SKM-1 (cell line): ENCODE results near the gene WDR82.

ENCODE experiments used
- DNase-seq: peaks from one replicate; lab custom pipeline; 2025; ENCODE audit not compliant: unreplicated experiment; lab: John Stamatoyannopoulos, UW

Gene WDR82

DNA sequence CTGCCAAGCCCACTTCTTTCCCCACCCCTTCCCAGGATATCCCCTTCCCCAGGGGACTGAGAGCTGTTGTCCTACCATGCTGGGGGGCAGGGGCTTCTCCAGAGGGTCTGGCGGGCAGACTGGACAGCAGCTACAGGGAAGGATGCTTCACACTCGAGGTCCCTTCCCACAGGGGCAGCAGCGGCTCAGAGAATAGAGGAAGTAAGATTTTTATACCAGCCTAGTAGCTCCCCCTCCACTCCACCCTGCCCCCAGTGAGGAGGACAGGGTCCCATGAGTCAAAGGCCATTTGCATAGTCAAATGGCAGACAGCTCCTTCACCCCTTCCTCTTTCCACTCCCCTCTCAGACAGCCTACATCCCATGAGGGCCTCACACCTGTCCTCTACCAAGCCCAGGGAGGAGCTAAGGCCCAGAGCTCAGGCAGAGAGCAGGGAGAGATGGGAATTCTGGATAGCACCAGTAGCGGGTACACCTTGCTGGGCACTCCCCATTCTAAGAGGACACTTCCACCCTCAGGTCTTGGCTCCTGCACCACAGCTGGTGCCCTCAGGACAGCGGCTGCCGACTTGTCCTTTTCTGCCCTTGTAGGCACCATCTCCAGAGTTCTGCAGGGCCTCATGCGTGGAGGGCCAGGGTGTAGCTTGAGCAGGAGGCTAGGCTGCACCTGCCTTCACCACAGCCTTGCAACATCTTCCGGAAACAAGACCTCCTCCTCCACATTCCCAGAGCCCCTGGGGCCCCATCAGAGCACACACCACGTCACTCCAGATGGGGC, 52.8 kb downstream of the WDR82 start, which contains the start of gene TLR9:
Gene TLR9 (minus strand): TSS at position 194 of the 777 bp plus-strand sequence. CDS start 116 bp downstream, at position 78.
- DNase-seq, result peak; percentile 73

GRCh38 chr3:52223449-52224408, 54.7 kb downstream of the WDR82 start:
- no peak for DNase-seq

DNA sequence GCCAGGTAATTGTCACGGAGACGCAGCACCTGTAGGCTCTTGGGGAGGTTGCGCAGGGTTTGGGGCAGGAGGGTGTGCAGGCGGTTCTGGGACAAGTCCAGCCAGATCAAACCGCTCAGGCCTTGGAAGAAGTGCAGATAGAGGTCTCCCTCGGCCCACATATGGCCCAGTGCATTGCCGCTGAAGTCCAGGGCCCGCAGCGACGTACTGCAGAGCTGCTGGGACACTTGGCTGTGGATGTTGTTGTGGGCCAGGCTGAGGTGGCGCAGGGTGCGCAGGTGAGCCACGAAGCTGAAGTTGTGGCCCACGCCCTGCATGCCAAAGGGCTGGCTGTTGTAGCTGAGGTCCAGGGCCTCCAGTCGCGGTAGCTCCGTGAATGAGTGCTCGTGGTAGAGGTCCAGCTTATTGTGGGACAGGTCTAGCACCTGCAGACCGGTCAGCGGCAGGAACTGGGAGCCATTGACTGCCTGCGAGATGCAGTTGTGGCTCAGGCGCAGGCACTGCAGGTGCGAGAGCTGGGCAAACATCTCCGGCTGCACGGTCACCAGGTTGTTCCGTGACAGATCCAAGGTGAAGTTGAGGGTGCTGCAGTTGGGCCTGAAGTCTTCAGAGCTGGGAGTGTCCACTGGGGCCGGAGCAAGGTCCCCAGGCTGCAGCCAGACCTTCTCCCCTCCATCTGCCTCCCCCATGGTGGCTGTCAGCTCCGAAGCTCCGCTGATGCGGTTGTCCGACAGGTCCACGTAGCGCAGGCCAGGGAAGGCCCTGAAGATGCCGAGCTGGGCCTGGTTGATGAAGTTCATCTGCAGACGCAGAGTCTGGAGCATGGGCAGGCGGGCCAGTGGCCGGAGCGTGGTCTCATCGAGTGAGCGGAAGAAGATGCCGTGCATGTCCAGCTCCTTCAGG, 55.9 kb downstream of the WDR82 start:
- DNase-seq, result no peak

DNA sequence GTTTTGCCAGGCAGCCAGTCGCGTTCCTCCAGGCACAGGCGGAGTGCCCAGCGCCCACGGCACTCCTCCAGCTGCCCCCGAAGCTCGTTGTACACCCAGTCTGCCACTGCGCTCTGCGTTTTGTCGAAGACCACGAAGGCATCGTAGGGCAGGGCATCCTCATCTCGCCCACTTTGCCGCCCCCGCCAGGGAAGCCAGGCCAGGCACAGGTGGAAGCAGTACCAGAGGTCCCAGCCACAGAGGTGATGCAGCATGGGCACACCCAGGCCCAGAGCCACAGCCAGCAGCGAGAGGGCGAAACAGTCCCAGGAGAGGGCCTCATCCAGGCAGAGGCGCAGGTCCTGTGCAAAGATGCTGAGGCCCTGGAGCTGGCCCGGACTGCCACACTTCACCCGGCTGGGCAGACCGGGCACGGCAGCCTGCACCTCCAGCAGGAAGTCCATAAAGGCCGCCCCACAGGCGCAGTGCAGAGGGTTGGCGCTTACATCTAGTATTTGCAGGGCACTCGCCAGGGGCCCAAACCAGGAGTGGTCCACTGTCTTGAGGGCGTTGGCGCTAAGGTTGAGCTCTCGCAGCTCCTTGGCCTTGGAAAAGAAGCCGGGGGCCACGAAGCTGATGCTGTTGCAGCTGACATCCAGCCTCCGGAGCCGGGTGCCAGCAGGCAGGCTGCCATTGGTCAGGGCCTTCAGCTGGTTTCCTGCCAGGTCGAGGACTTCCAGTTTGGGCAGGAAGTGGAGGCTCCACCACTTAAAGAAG, 56.7 kb downstream of the WDR82 start:
- DNase-seq, result no peak

- no peak for DNase-seq
Observed at GRCh38 chr3:52221141-52221562, 57.3 kb downstream of the WDR82 start.

DNA sequence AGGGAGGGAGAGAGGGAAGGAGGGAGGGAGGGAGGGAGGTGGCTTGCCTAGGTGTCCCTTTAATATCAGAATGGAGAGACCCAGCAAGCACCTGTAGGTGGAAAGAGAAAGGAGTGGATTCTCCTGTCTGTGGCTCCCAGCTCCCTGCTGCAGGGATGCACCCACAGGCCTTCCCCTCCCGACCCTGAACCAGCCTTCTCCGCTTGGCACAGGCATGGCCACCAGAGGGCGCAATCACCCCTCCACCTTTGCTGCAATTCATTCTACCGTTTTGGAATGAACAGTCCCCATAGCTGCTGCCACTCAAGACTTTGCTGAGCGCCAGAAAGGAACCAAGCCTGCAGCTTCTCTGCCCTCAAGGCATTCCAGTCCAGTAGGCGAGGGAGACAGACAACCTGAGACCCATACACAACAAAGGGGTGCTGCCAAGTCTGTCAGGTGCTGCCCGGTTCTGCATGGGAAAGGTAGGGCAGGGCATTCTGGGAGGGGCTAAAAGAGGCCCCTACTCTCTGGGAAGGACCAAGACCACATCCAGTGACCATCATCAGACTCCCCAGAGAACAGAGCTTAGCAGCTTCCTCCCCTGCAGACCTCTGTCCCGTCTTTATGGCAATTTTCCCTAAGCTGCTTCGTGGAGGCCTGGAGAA, 57.9 kb downstream of the WDR82 start:
- DNase-seq, result peak; percentile 83

GRCh38 chr3:52218937-52219650, 59.4 kb downstream of the WDR82 start:
- DNase-seq, result no peak

- DNase-seq, result no peak
Observed at GRCh38 chr3:52218454-52218853, 60.0 kb downstream of the WDR82 start.

GRCh38 chr3:52218026-52218425, 60.4 kb downstream of the WDR82 start:
- no peak for DNase-seq

DNA sequence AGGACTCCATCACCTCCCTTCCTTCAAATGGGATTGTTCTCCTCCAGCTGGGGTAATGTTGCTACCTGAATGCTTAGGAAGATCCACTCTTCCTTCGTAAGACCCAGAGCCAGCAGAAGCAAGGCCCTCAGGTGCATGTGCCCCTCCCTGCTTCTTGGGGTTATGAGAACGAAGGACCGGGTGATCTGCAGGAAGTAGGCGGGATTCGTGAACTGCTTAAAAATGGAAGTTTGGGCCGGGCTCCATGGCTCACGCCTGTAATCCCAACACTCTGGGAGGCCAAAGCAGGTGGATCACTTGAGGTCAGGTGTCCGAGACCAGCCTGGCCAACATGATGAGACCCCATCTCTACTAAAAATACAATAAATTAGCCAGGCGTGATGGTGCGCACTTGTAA, 61.0 kb downstream of the WDR82 start:
- DNase-seq, result no peak

- DNase-seq, result no peak
Observed at GRCh38 chr3:52216585-52217408, 61.7 kb downstream of the WDR82 start.

DNA sequence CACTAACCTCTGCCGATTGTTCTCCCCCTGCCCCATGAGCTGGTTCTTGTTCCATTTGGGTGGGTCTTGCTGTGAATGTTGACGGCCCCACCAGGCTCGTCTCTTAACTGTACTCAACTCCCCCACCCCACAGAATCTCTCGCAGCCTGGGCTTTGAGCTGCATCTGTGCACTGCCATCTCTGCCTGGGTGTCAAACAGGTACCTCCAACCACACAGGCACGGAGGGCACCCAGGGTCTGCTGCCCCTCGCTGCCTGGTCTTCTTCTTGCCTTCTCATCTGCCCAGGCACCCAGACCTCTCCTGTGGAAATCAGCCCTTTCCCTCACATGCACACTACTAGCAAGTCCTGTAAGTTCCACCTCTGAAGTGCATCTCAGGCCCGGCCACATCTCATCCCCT, 63.1 kb downstream of the WDR82 start:
- DNase-seq, result no peak

DNA sequence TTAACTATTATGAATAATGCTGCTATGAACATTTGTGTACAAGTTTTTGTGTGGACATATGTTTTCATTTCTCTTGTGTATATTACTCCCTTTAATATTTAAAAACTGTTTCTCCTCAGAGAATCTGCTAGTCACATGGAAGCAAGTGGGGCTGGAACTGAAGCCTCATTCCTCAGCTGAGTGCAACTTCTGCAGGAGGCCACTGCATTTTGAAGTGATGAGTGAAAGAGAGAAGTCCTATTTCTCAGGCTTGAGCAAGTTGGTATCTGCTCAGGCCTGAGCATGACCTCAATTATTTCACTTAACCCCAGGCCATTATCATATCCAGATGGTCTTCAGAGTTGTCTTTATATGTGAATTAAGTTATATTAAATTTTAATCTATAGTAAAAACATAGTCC, 64.5 kb downstream of the WDR82 start:
- DNase-seq, result no peak

DNA sequence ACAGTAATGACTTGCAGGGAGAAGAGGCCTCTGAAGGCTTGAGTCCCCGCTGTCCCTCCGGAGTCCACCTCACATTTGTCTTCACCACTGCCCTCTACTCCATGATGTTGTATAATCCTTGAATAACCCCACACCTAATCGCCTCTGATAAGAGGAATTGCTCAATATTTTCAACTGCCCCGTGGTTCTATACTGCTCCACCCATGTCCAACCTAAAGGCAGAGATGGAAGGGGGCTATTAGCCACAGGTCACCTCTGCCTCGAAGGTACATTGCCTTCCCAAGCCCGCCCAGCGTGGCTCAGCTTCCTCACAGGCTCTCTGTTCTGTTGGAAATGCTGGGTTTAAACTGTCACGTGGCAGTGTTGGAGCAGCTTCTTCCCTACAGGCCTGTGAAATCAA, 65.4 kb downstream of the WDR82 start:
- no peak for DNase-seq

GRCh38 chr3:52211268-52211891, 67.1 kb downstream of the WDR82 start:
- DNase-seq, result no peak

DNA sequence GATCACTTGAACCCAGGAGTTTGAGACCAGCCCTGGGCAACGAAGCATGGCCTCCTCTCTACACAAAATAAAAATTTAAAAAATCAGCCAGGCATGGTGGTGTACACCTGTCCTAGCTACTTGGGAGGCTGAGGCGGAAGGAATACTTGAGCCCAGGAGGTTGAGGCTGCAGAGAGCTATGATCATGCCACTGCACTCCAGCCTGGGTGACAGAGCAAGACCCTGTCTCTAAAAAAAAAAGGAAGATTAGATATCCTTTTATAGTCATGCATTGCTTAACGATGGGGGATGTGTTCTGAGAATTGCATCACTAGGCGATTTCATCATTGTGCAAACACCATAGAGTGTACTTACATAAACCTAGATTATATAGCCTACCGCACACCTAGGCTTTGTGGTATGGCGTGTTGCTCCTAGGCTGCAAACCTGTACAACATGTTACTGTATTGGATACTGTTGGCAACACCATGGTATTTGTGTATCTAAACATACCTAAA, 67.9 kb downstream of the WDR82 start:
- DNase-seq, result peak; percentile 84

GRCh38 chr3:52210037-52210436, 68.4 kb downstream of the WDR82 start:
- DNase-seq, result no peak

DNA sequence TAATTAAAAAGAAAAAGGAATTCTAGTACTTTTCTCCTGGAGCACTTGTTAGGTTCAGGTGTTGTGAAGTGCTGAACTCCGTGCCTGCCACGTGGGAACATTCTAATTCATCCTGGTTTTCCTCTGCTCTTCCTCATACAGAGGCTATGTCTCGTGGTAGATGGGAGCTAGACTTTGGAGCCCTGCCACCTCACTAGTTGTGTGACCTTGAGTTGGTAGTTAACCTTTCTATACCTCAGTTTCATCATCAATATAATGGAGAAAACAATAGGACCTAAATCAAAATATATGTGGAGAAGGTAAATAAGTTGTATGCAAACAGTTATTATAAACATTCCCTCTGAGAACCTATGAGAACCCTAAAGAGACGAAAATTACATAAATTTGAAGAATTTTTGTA, 69.9 kb downstream of the WDR82 start:
- DNase-seq, result no peak
